GM23338 (cell line): ENCODE results near the gene SYT17. TPM values are rescaled to one million over a fixed set of nuclear protein-coding genes. Genes with fewer than 3 reads are reported as not detected.

Experiments used
- ATAC-seq: fragments of 200-7000 bp; cut with Tn5 transposase; 3 replicates; pipeline ENCODE4 v1.9.1; 2020
- DNase-seq: peaks from one replicate; pipeline ENCODE4 v3.0.0-alpha.2; 2015; ENCODE audit warnings: low spot score
- H2AFZ ChIP-seq: fragments of 200-600 bp; sonication (generic); 2 replicates; pipeline ENCODE4 v1.8.0; 2016; ENCODE audit warnings: antibody characterized with exemption, mild to moderate bottlenecking, moderate library complexity
- H3F3A ChIP-seq: fragments of 200-600 bp; sonication (generic); replicated peaks from 2 replicates; pipeline ENCODE4 v1.8.0; 2017; ENCODE audit warnings: antibody characterized with exemption, mixed run types, low read depth
- H3K27ac ChIP-seq: fragments of 200-600 bp; sonication (generic); 2 replicates; pipeline ENCODE4 v1.6.1; 2016; ENCODE audit warnings: low read depth
- H3K27me3 ChIP-seq: fragments of 200-600 bp; sonication (generic); 2 replicates; pipeline ENCODE4 v1.8.0; 2016; ENCODE audit warnings: mild to moderate bottlenecking, mixed run types, moderate library complexity; ENCODE audit not compliant: insufficient read depth
- H3K36me3 ChIP-seq: fragments of 200-600 bp; sonication (generic); 2 replicates; pipeline ENCODE4 v1.8.0; 2016; ENCODE audit warnings: mild to moderate bottlenecking; ENCODE audit not compliant: insufficient read depth
- H3K4me1 ChIP-seq: fragments of 200-600 bp; sonication (generic); 2 replicates; pipeline ENCODE4 v1.8.0; 2016; ENCODE audit warnings: mild to moderate bottlenecking, moderate library complexity; ENCODE audit not compliant: insufficient read depth
- H3K4me2 ChIP-seq: fragments of 200-600 bp; sonication (generic); 2 replicates; pipeline ENCODE4 v1.7.1; 2017; ENCODE audit warnings: mixed run types
- H3K4me3 ChIP-seq: fragments of 200-600 bp; sonication (generic); 2 replicates; pipeline ENCODE4 v1.6.1; 2016; ENCODE audit warnings: mixed run types
- H3K79me2 ChIP-seq: fragments of 200-600 bp; sonication (generic); replicated peaks from 2 replicates; pipeline ENCODE4 v1.8.0; 2017; ENCODE audit warnings: mild to moderate bottlenecking; ENCODE audit not compliant: insufficient read depth
- H3K9me2 ChIP-seq: fragments of 200-600 bp; sonication (generic); 2 replicates; pipeline ENCODE4 v1.8.0; 2017; ENCODE audit not compliant: insufficient read depth
- H4K20me1 ChIP-seq: fragments of 200-600 bp; sonication (generic); replicated peaks from 2 replicates; pipeline ENCODE4 v1.8.0; 2017; ENCODE audit warnings: mild to moderate bottlenecking; ENCODE audit not compliant: insufficient read depth
- H3K27ac Mint-ChIP-seq: 2 replicates; pipeline ENCODE4 v1.8.0; 2020; ENCODE audit warnings: inconsistent platforms, mild to moderate bottlenecking, moderate library complexity, mixed read lengths
- H3K27me3 Mint-ChIP-seq: 3 replicates; pipeline ENCODE4 v1.8.0; 2022; ENCODE audit warnings: low read depth, mild to moderate bottlenecking, moderate library complexity, mixed read lengths, inconsistent platforms; ENCODE audit not compliant: insufficient read depth, poor library complexity
- H3K36me3 Mint-ChIP-seq: 3 replicates; pipeline ENCODE4 v1.8.0; 2021; ENCODE audit warnings: low read depth, mild to moderate bottlenecking, inconsistent platforms, moderate library complexity, mixed read lengths
- H3K4me1 Mint-ChIP-seq: 3 replicates; pipeline ENCODE4 v1.8.0; 2020; ENCODE audit warnings: mild to moderate bottlenecking, inconsistent platforms, mixed read lengths
- H3K4me3 Mint-ChIP-seq: 3 replicates; pipeline ENCODE4 v1.8.0; 2021; ENCODE audit warnings: moderate library complexity, mild to moderate bottlenecking, inconsistent platforms, mixed read lengths
- H3K9me3 Mint-ChIP-seq: 3 replicates; pipeline ENCODE4 v1.8.0; 2020; ENCODE audit warnings: moderate library complexity, mild to moderate bottlenecking, inconsistent platforms, mixed read lengths
- CREB1 ChIP-seq: fragments of 250-450 bp; sonication (Bioruptor Pico); IDR thresholded peaks from 2 replicates; pipeline ENCODE4 v1.5.0; 2020; ENCODE audit warnings: low read depth, mild to moderate bottlenecking, moderate library complexity
- EZH2 ChIP-seq: fragments of 200-600 bp; sonication (generic); IDR thresholded peaks from one replicate; pipeline ENCODE4 v1.8.0; 2017; ENCODE audit warnings: antibody characterized with exemption, mild to moderate bottlenecking, low read depth; ENCODE audit not compliant: unreplicated experiment
- EZH2phosphoT487 ChIP-seq: fragments of 200-600 bp; sonication (generic); IDR thresholded peaks from one replicate; pipeline ENCODE4 v1.8.1; 2018; ENCODE audit warnings: antibody characterized with exemption; ENCODE audit not compliant: unreplicated experiment
- JUNB ChIP-seq: IDR thresholded peaks from one replicate; pipeline ENCODE4 v1.6.1; 2016; ENCODE audit warnings: antibody characterized with exemption; ENCODE audit not compliant: unreplicated experiment
- NANOG ChIP-seq: IDR thresholded peaks from 2 replicates; pipeline ENCODE4 v1.6.1; 2016; ENCODE audit warnings: antibody characterized with exemption, borderline replicate concordance
- polyA plus RNA-seq: library from polyadenylated mRNA; unstranded; fragments of >200 nt; fragmentation: Nextera tagmentation; extraction: Ambion mirVana; gene quantifications from 2 replicates; pipeline ENCODE4 v1.2.1, GENCODE V29; 2016
- total RNA-seq: library from RNA; depleted of rRNA; stranded (reverse); fragments of >200 nt; shearing (Covaris generic); gene quantifications from 2 replicates; pipeline ENCODE4 v1.2.3, GENCODE V29; 2014
- TF ChIP-seq, protein P1 (sequence below), 2 experiments: fragments of 200-600 bp in 1 of 2; sonication (generic) in 1 of 2; conservative IDR thresholded peaks; 2 replicates each; pipeline versions ENCODE4 v1.5.1 to v1.6.1; 2016 to 2017; ENCODE audit warnings: antibody characterized with exemption in 2 of 2, low read depth in 2 of 2, mild to moderate bottlenecking in 2 of 2, moderate library complexity in 1 of 2
- TF ChIP-seq, protein P2 (sequence below): fragments of 250-450 bp; sonication (Bioruptor Pico); IDR thresholded peaks from 2 replicates; pipeline ENCODE4 v1.5.0; 2020; ENCODE audit warnings: mild to moderate bottlenecking, moderate library complexity
- TF ChIP-seq, protein P3 (sequence below): IDR thresholded peaks from 2 replicates; pipeline ENCODE4 v1.6.1; 2016; ENCODE audit warnings: antibody characterized with exemption

SYT17 gene
- total and polyA plus RNA-seq, 2 experiments from 2014 or later = 5.3 to 9.5 TPM

DNA sequence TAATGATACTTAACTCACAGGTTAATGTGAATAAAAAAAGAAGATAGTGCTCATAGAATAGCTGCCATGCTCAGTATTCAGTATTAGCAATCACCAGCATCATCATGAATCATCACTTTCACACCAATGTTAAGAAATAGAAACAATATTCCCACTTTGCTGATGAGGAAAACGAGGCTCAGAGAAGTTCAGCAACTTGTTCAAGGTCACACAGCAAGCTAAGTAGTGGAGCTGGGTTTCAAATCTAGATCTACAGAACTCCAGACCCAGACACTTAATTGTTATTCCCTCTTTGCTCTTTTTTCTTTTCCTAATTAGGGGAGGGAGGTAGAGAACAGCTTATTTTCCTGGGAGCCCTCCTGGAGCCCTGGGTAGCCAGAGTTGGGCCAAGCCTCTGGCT lies 140.4 kb downstream of the SYT17 start (continued):
- TF ChIP-seq, protein P1, sequence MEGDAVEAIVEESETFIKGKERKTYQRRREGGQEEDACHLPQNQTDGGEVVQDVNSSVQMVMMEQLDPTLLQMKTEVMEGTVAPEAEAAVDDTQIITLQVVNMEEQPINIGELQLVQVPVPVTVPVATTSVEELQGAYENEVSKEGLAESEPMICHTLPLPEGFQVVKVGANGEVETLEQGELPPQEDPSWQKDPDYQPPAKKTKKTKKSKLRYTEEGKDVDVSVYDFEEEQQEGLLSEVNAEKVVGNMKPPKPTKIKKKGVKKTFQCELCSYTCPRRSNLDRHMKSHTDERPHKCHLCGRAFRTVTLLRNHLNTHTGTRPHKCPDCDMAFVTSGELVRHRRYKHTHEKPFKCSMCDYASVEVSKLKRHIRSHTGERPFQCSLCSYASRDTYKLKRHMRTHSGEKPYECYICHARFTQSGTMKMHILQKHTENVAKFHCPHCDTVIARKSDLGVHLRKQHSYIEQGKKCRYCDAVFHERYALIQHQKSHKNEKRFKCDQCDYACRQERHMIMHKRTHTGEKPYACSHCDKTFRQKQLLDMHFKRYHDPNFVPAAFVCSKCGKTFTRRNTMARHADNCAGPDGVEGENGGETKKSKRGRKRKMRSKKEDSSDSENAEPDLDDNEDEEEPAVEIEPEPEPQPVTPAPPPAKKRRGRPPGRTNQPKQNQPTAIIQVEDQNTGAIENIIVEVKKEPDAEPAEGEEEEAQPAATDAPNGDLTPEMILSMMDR (conservative IDR thresholded peaks at IDR 0.05; ENCODE audit: low read depth in 2 of 2) = no peak
- TF ChIP-seq, protein P2, sequence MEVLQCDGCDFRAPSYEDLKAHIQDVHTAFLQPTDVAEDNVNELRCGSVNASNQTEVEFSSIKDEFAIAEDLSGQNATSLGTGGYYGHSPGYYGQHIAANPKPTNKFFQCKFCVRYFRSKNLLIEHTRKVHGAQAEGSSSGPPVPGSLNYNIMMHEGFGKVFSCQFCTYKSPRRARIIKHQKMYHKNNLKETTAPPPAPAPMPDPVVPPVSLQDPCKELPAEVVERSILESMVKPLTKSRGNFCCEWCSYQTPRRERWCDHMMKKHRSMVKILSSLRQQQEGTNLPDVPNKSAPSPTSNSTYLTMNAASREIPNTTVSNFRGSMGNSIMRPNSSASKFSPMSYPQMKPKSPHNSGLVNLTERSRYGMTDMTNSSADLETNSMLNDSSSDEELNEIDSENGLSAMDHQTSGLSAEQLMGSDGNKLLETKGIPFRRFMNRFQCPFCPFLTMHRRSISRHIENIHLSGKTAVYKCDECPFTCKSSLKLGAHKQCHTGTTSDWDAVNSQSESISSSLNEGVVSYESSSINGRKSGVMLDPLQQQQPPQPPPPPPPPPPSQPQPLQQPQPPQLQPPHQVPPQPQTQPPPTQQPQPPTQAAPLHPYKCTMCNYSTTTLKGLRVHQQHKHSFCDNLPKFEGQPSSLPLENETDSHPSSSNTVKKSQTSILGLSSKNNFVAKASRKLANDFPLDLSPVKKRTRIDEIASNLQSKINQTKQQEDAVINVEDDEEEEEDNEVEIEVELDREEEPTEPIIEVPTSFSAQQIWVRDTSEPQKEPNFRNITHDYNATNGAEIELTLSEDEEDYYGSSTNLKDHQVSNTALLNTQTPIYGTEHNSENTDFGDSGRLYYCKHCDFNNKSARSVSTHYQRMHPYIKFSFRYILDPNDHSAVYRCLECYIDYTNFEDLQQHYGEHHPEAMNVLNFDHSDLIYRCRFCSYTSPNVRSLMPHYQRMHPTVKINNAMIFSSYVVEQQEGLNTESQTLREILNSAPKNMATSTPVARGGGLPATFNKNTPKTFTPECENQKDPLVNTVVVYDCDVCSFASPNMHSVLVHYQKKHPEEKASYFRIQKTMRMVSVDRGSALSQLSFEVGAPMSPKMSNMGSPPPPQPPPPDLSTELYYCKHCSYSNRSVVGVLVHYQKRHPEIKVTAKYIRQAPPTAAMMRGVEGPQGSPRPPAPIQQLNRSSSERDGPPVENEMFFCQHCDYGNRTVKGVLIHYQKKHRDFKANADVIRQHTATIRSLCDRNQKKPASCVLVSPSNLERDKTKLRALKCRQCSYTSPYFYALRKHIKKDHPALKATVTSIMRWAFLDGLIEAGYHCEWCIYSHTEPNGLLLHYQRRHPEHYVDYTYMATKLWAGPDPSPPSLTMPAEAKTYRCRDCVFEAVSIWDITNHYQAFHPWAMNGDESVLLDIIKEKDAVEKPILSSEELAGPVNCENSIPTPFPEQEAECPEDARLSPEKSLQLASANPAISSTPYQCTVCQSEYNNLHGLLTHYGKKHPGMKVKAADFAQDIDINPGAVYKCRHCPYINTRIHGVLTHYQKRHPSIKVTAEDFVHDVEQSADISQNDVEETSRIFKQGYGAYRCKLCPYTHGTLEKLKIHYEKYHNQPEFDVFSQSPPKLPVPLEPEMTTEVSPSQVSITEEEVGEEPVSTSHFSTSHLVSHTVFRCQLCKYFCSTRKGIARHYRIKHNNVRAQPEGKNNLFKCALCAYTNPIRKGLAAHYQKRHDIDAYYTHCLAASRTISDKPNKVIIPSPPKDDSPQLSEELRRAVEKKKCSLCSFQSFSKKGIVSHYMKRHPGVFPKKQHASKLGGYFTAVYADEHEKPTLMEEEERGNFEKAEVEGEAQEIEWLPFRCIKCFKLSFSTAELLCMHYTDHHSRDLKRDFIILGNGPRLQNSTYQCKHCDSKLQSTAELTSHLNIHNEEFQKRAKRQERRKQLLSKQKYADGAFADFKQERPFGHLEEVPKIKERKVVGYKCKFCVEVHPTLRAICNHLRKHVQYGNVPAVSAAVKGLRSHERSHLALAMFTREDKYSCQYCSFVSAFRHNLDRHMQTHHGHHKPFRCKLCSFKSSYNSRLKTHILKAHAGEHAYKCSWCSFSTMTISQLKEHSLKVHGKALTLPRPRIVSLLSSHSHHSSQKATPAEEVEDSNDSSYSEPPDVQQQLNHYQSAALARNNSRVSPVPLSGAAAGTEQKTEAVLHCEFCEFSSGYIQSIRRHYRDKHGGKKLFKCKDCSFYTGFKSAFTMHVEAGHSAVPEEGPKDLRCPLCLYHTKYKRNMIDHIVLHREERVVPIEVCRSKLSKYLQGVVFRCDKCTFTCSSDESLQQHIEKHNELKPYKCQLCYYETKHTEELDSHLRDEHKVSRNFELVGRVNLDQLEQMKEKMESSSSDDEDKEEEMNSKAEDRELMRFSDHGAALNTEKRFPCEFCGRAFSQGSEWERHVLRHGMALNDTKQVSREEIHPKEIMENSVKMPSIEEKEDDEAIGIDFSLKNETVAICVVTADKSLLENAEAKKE = no peak

DNA sequence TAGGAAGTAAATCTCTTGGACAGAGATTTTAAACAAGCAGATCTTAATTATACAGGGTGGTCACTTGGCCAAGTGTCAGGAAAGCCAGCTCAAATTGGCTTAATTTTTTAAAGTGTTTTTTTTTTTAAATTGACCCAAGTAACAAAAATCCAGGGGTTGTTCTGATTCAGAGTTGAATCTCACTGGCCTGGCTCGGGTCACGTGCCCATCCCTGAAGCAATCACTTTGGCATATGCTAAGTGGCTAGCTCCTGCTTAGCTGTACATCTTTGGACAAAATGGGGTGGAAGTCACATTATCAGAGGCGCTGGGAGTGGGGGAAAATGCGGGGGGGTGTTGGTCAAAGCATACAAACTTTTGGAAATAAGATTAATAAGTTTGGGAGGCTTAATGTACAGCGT lies 141.1 kb downstream of the SYT17 start:
- H3K27ac ChIP-seq = no peak overlapping the region

More for the DNA sequence above, 141.1 kb downstream of the SYT17 start:
- H2AFZ ChIP-seq = no peak overlapping the region
- TF ChIP-seq EZH2phosphoT487 (no peak), EZH2 (no peak), NANOG (no peak), JUNB (no peak), CREB1 (no peak)
- TF ChIP-seq, protein P3, sequence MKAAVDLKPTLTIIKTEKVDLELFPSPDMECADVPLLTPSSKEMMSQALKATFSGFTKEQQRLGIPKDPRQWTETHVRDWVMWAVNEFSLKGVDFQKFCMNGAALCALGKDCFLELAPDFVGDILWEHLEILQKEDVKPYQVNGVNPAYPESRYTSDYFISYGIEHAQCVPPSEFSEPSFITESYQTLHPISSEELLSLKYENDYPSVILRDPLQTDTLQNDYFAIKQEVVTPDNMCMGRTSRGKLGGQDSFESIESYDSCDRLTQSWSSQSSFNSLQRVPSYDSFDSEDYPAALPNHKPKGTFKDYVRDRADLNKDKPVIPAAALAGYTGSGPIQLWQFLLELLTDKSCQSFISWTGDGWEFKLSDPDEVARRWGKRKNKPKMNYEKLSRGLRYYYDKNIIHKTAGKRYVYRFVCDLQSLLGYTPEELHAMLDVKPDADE = no peak
- no peaks in the 10 kb centered on the region for H3F3A ChIP-seq
- Mint-ChIP-seq H3K27ac (no peak overlapping the region), H3K4me3 (no peak overlapping the region), H3K36me3 (peaks cover 14% of the 10 kb centered on the region), H3K4me1 (peaks cover 2% of the 10 kb centered on the region; the same call in 2 of the 3 replicates), H3K27me3 (peaks cover 4% of the 10 kb centered on the region), H3K9me3 (peaks cover 15% of the 10 kb centered on the region)
- H3K4me2 ChIP-seq = no peak overlapping the region
- no peaks in the 10 kb centered on the region for H4K20me1 ChIP-seq
- no peaks in the 10 kb centered on the region for H3K36me3 ChIP-seq
- H3K4me3 ChIP-seq = no peak overlapping the region
- H3K4me1 ChIP-seq = no peaks in the 10 kb centered on the region
- no peaks in the 10 kb centered on the region for H3K27me3 ChIP-seq
- H3K79me2 ChIP-seq = no peaks in the 10 kb centered on the region
- 0 out of 2 replicates have a peak, but pooled peaks cover 3% of the 10 kb centered on the region for H3K9me2 ChIP-seq
- ATAC-seq (no peak), DNase-seq (no peak)
